Hematopoietic multipotent progenitor cell treated with erythropoietin and hydrocortisone succinate and interleukin-3 and kit ligand, for 8 days (in vitro differentiated cells): ENCODE measurements around the gene RAI14.
A peak's percentile ranks its signal among the peaks of the same experiment; 100 is the strongest.

Experiments used
- DNase-seq: peaks from one replicate; pipeline ENCODE4 v3.0.0-alpha.2; 2015

Gene RAI14

DNA sequence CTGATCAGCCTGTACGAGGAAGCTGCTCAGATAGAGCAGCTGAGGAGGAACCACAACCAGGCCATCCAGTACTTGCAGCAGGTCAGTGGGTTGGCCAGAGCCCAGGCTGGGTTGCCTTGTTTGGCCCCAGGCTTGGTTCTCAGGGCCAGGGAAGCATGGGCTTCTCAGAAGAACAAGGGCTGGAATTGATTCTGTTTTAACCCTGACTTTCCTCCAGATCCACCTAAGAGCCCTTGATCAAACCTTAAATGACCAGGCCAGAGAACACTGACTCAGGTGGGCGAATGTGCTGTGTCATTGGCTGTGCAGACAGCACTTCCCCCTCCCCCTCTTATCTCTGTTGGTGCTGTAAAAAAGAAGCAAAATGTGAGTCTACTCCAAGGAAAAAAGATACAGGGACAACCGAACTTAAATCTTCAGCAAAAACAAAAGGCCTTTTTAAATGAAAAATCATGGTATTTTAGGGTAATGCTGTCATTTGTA, 210.9 kb downstream of the RAI14 start:
- peak; percentile 9 for DNase-seq

DNA sequence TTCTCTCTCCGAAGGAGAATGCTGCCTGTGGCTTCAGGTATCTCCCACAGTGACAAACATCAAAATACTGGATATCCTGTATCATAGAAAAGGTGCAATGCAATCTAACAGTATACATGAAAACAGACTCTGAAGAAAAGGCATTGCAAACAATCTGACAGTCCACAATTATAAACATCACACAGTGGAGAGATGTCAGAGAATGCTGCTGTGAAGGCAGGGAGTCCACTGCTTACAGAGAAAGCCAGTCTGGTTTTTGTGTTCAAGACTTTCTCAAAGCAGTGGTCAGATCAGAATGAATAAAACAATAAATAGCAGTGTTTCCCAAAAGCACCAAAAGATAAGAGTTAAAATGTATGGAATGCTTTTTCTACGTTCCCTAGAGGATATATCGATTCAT, 211.5 kb downstream of the RAI14 start:
- no peak for DNase-seq

DNA sequence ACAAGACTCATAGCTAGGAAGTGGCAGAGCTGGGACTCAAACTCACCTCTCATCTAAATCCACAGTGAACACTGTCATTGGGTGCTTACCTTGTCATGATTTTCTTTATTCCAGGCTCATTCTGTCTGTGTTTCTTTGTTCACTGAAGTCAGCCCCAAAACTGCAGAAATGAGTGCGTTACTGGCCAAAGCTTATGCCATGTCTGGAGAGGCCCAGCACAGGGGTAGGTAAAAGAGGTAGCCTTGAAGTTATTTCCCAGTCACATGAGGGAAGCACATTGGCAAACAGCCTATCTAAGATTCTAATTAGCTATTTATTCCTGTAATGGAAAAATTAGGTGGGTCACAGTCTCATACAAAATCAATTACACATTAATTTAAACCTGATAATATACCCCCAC, 212.7 kb downstream of the RAI14 start:
- no peak for DNase-seq

DNA sequence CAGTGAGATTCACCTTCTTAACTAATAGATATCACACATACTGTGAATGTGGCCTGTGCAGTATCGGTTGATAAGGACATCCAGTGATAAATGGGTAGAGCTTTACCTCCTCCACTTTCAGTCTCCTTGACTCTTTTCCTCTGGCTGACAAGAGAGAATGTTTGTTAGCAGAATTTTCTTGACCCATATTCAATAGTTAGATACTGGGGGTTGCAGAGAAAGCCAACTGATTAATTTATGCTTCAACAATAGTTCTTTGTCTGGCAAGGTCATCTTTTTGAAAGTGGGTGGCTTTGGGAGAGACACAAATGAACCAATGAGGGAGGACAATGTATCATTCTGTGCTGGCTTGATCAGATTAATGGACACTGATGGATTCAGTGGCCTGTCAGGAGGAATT, 213.1 kb downstream of the RAI14 start:
- DNase-seq: no peak

DNA sequence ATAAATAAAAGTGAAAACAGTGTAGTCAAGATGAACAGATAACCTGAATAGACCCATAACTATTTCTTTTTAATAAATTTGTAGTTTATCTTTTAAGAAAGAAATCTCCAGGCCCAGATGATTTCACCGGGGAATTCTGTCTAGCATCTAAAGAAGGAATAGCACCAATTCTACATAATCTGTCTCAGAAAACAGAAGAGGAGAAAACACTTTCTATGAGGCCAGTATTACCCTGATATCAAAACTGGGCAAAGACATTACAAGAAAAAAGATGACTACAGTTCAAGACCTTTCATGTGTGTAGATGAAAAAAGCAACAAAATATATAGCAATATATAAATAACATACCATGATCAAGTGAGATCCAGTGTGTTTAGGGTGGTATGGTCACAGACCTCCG, 214.3 kb downstream of the RAI14 start:
- no peak for DNase-seq

DNA sequence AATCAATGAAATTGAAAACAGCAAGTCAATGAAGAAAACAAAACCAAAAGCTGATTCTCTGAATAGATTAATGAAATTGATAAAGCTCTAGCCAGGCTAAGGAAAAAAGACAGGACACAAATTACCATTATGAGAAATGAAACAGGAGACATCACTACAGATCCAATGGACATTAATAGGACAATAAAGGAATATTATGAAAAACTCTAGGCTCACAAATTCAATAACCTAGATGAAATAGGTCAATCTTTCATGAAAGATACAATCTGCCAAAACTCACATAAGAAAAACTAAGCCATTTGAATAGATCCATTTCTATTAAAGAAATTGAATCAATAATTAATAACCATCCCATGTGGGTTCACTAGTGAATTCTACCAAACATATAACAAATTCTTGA, 220.1 kb downstream of the RAI14 start:
- no peak for DNase-seq

DNA sequence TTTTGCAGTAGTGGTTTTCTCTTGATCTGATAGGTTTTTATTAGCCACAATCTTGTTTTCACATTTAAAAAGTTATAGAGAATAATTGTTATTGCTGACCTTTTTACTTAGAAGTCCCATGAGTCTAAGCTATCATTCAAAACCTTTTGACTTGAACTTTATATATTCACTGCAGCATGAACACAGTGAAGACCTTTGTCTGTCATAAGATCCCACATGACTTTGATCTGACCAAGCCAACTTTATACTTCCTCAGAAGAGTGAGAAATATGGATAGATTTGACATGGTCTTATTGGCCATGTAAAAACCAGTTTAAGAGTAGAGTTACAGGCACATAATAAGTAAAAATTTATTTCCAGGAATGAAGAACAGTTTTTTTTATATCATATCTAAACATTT, 225.1 kb downstream of the RAI14 start:
- DNase-seq: no peak
